B cell (primary cell): Measurements from ENCODE around the gene CCNB1IP1. TPM values are rescaled to one million over a fixed set of nuclear protein-coding genes. Genes with fewer than 3 reads are reported as not detected.

Source experiments
- ATAC-seq: fragments of 200-7000 bp; cut with Tn5 transposase; one replicate; pipeline ENCODE4 v1.10.0; 2021; ENCODE audit warnings: low read depth, mild to moderate bottlenecking, moderate number of reproducible peaks, moderate library complexity
- CTCF ChIA-PET: fragments of 350-600 bp; sonication (Branson Sonifier 250); formaldehyde crosslinking; loops from one replicate; lab custom pipeline; 2021; ENCODE audit warnings: antibody characterized with exemption, inconsistent platforms; lab: Charles Lee
- POLR2A ChIA-PET: fragments of 350-600 bp; sonication (Branson Sonifier 250); formaldehyde crosslinking; loops from one replicate; lab custom pipeline; 2021; ENCODE audit warnings: antibody characterized with exemption; lab: Charles Lee
- DNase-seq: peaks from one replicate; pipeline ENCODE4 v3.0.0; 2013
- H2AFZ ChIP-seq: 2 replicates; pipeline ENCODE4 v1.6.1; 2012; ENCODE audit warnings: mild to moderate bottlenecking, low read depth, low read length; ENCODE audit not compliant: insufficient read depth, poor library complexity, severe bottlenecking
- H3K27ac ChIP-seq, 2 donors: 1 replicate in 1 of 2; 2 replicates in 1 of 2; pipeline ENCODE4 v1.5.1; 2012 to 2013; ENCODE audit warnings: low read length in 2 of 2, mild to moderate bottlenecking in 2 of 2, moderate library complexity in 1 of 2
- H3K27me3 ChIP-seq, 4 experiments: fragments of 200-600 bp in 1 of 4; sonication (generic) in 1 of 4; replicated peaks in 1 of 4; 1 replicate in 2 of 4; 2 replicates in 2 of 4; pipeline versions ENCODE4 v1.6.1 to v1.7.0; 2013 to 2016; ENCODE audit warnings: low read length in 3 of 4, mild to moderate bottlenecking in 2 of 4, mixed read lengths in 1 of 4, moderate library complexity in 1 of 4; ENCODE audit not compliant: insufficient read depth in 4 of 4, control insufficient read depth in 3 of 4; ENCODE audit errors: control extremely low read depth in 1 of 4
- H3K36me3 ChIP-seq, 2 experiments: replicated peaks in 1 of 2; 1 replicate in 1 of 2; 2 replicates in 1 of 2; pipeline versions ENCODE4 v1.6.1 to v1.7.1; 2013; ENCODE audit warnings: low read length in 1 of 2; ENCODE audit not compliant: insufficient read depth in 2 of 2, control insufficient read depth in 1 of 2; ENCODE audit errors: control extremely low read depth in 1 of 2, extremely low read depth in 1 of 2
- H3K4me1 ChIP-seq, 2 donors: fragments of 200-600 bp in 1 of 2; sonication (generic) in 1 of 2; 1 replicate in 1 of 2; 2 replicates in 1 of 2; pipeline versions ENCODE4 v1.5.1 to v1.6.1; 2013 to 2017; ENCODE audit warnings: low read length in 2 of 2; ENCODE audit not compliant: control insufficient read depth in 2 of 2, insufficient read depth in 2 of 2
- H3K4me2 ChIP-seq: replicated peaks from 2 replicates; pipeline ENCODE3; 2012; ENCODE audit warnings: mild to moderate bottlenecking, low read depth, low read length; ENCODE audit not compliant: poor library complexity, severe bottlenecking
- H3K4me3 ChIP-seq, 5 experiments: fragments of 200-600 bp in 1 of 5; sonication (generic) in 1 of 5; 1 replicate in 3 of 5; 2 replicates in 2 of 5; pipeline versions ENCODE4 v1.5.1 to v1.7.0; 2011 to 2016; ENCODE audit warnings: low read length in 4 of 5, mild to moderate bottlenecking in 4 of 5, low read depth in 2 of 5, control low read depth in 1 of 5, moderate library complexity in 1 of 5; ENCODE audit not compliant: insufficient read depth in 1 of 5; ENCODE audit errors: control extremely low read depth in 1 of 5, extremely low read depth in 1 of 5
- H3K79me2 ChIP-seq: fragments of 200-600 bp; sonication (generic); one replicate; pipeline ENCODE4 v1.6.0; 2016; ENCODE audit warnings: low read length; ENCODE audit not compliant: control insufficient read depth, insufficient read depth
- H3K9ac ChIP-seq: fragments of 200-600 bp; sonication (generic); 2 replicates; pipeline ENCODE4 v1.6.1; 2017; ENCODE audit warnings: mild to moderate bottlenecking, low read length, moderate library complexity
- H3K9me3 ChIP-seq, 3 donors: one replicate each; pipeline versions ENCODE4 v1.6.1 to v1.7.1; 2013; ENCODE audit warnings: low read length in 2 of 3; ENCODE audit not compliant: control insufficient read depth in 2 of 3, insufficient read depth in 1 of 3; ENCODE audit errors: control extremely low read depth in 1 of 3
- H4K20me1 ChIP-seq: 2 replicates; pipeline ENCODE4 v1.6.0; 2012; ENCODE audit warnings: mild to moderate bottlenecking, low read length; ENCODE audit not compliant: insufficient read depth, control insufficient read depth, poor library complexity, severe bottlenecking
- H3K27ac Mint-ChIP-seq: one replicate; pipeline ENCODE4 v1.8.0; 2021; ENCODE audit warnings: mixed read lengths
- H3K27me3 Mint-ChIP-seq: one replicate; pipeline ENCODE4 v1.8.0; 2021; ENCODE audit warnings: mixed read lengths
- H3K4me1 Mint-ChIP-seq: one replicate; pipeline ENCODE4 v1.8.0; 2021; ENCODE audit warnings: mixed read lengths
- H3K4me3 Mint-ChIP-seq: one replicate; pipeline ENCODE4 v1.8.0; 2021; ENCODE audit warnings: mixed read lengths
- H3K9me3 Mint-ChIP-seq: one replicate; pipeline ENCODE4 v1.8.0; 2022; ENCODE audit warnings: mixed read lengths; ENCODE audit not compliant: insufficient read depth
- EZH2 ChIP-seq: IDR thresholded peaks from 2 replicates; pipeline ENCODE4 v1.6.1; 2012; ENCODE audit warnings: borderline replicate concordance, low read depth, mild to moderate bottlenecking, moderate library complexity, low read length; ENCODE audit not compliant: insufficient read depth, poor library complexity, severe bottlenecking
- whole genome bisulfite sequencing: methylation state at CpG from one replicate; pipeline ENCODE4 v1.1.5; 2013; ENCODE audit warnings: missing lambda C conversion rate; ENCODE audit not compliant: insufficient coverage; 5-methylcytosine and 5-hydroxymethylcytosine counted together
- intact Hi-C: fragments of 100-400 bp; cut with micrococcal nuclease; formaldehyde crosslinking; loops from one replicate; pipeline ENCODE4 v1.10.0; 2022
- polyA plus RNA-seq: library from polyadenylated mRNA; depleted of rRNA; stranded (reverse); fragments of >200 nt; gene quantifications from 2 replicates; pipeline ENCODE4 v1.2.3, GENCODE V29; 2012
- total RNA-seq, 2 donors: library from RNA; stranded (reverse); fragments of 120-200 nt in 1 of 2; gene quantifications; 1 replicate in 1 of 2; 2 replicates in 1 of 2; pipeline versions ENCODE4 v1.2.3 to v1.2.4, GENCODE V29; 2013 to 2022
- TF ChIP-seq, protein P1 (sequence below): fragments of 200-600 bp; IDR thresholded peaks from one replicate; pipeline ENCODE4 v1.8.0; 2022; ENCODE audit warnings: antibody characterized with exemption, mild to moderate bottlenecking

The CCNB1IP1 gene
- total and polyA plus RNA-seq, 2 donors (not counting 1 experiment from before 2014, with no cell fraction given): 24.7 to 48.8 TPM

DNA sequence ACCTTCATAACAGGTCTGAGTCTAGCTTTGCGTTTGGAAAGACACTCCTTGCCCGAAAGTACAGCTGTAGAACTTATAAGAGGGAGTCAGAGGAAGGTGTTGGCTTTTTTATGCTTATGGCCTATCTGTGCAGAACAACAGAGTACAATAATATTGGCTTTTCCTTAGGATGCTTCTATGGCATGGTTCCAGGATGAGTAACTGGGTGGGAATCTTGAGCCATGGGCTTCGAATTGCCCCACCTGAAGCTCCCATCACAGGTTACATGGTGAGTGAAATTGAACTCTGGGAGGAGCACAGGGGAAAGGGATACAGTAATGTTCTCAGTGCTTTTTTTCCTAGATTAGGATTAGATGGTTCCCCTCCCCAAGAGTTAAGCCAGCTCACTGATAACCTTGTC, 23.3 kb upstream of the CCNB1IP1 start:
- Histone ChIP-seq H2AFZ (no peak overlapping the region), H3K9ac (no peak overlapping the region), H3K27me3 (no peaks in the 10 kb centered on the region), H3K36me3 (peaks cover 12 to 43% of the 10 kb centered on the region in 2 experiments), H3K4me2 (no peak overlapping the region), H4K20me1 (no peaks in the 10 kb centered on the region), H3K9me3 (no peaks in the 10 kb centered on the region), H3K4me1 (no peaks in the 10 kb centered on the region), H3K4me3 (no peak overlapping the region), H3K79me2 (no peaks in the 10 kb centered on the region), H3K27ac (no peak overlapping the region)
- Mint-ChIP-seq H3K27ac (no peak overlapping the region), H3K4me1 (peaks cover 6% of the 10 kb centered on the region), H3K4me3 (no peak overlapping the region), H3K27me3 (no peaks in the 10 kb centered on the region), H3K9me3 (no peaks in the 10 kb centered on the region)
- 86% methylated on average over 2 of the region's 3 CpGs for WGBS
- POLR2A ChIA-PET: interaction anchor here (0.6 kb wide), 1 partner anchor 11 kb away, joined by 4 read pairs; no protein-coding TSS in a partner anchor
- DNase-seq (no peak), ATAC-seq (no peak)
- CTCF ChIA-PET: interaction anchor here (1.2 kb wide), 1 partner anchor 58 kb away, joined by 3 read pairs; no protein-coding TSS in a partner anchor
- TF ChIP-seq, protein P1, sequence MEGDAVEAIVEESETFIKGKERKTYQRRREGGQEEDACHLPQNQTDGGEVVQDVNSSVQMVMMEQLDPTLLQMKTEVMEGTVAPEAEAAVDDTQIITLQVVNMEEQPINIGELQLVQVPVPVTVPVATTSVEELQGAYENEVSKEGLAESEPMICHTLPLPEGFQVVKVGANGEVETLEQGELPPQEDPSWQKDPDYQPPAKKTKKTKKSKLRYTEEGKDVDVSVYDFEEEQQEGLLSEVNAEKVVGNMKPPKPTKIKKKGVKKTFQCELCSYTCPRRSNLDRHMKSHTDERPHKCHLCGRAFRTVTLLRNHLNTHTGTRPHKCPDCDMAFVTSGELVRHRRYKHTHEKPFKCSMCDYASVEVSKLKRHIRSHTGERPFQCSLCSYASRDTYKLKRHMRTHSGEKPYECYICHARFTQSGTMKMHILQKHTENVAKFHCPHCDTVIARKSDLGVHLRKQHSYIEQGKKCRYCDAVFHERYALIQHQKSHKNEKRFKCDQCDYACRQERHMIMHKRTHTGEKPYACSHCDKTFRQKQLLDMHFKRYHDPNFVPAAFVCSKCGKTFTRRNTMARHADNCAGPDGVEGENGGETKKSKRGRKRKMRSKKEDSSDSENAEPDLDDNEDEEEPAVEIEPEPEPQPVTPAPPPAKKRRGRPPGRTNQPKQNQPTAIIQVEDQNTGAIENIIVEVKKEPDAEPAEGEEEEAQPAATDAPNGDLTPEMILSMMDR: no peak
- TF ChIP-seq EZH2: no peak
- intact Hi-C loops: no loop called here

DNA sequence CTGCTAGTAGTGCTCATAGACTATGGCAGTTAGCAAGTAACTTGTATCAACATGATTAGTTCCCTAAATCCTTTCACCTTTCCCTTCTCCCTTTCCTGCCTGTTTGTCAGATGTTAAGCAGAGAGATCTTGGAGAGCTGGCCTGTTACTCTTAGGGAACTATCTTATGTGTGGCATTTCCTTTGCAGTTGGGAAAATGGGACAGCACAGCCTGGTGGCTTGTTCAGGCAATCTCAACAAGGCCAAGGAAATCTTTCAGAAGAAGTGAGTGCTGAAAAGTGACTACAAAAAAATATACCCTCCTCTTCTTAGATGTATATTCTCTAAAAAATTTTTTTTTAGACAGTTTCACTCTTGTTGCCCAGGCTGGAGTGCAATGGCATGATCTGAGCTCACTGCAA, 17.8 kb upstream of the CCNB1IP1 start:
- Mint-ChIP-seq H3K4me3 (no peak overlapping the region), H3K4me1 (no peaks in the 10 kb centered on the region), H3K27ac (peak overlapping the region; percentile 43), H3K9me3 (no peaks in the 10 kb centered on the region), H3K27me3 (no peaks in the 10 kb centered on the region)
- TF ChIP-seq EZH2: no peak
- DNase-seq: no peak
- Histone ChIP-seq H4K20me1 (no peaks in the 10 kb centered on the region), H3K79me2 (peaks cover 7% of the 10 kb centered on the region), H3K4me1 (no peaks in the 10 kb centered on the region), H3K27ac (no peak overlapping the region), H3K4me2 (no peak overlapping the region), H3K9me3 (no peaks in the 10 kb centered on the region), H3K27me3 (no peaks in the 10 kb centered on the region), H2AFZ (no peak overlapping the region), H3K36me3 (peaks cover 10 to 34% of the 10 kb centered on the region in 2 experiments), H3K4me3 (no peak overlapping the region), H3K9ac (no peak overlapping the region)
- ATAC-seq: no peak
- CTCF ChIA-PET: interaction anchor here (1.3 to 4.2 kb wide), 2 partner anchors 11 to 24 kb away, joined by 3 to 36 read pairs; no protein-coding TSS in a partner anchor
- intact Hi-C loops: no loop called here
- POLR2A ChIA-PET: no interaction called here
